Measurements from ENCODE around the gene CACNG6. TPM values are rescaled to one million over a fixed set of nuclear protein-coding genes. Genes with fewer than 3 reads are reported as not detected.

The CACNG6 gene
- total and polyA plus RNA-seq, 2 of the 13 experiments (the other 11 are each of a cell fraction or from before 2014, with no cell fraction given) = not detected

GRCh38 chr19:54035215-54036178 is 44.1 kb downstream of the CACNG6 start:
- DNase-seq (ENCODE audit: low spot score) = no peak
- Histone ChIP-seq H3K36me3 (replicated peaks in 1 of 2; ENCODE audit: control insufficient read depth in 1 of 2, insufficient read depth in 2 of 2, low read length in 2 of 2) (no peaks in the 10 kb centered on the region), H3K9ac (ENCODE audit: insufficient read depth, low read depth, low read length) (no peak overlapping the region), H3K4me3 (replicated peaks in 1 of 3; ENCODE audit: insufficient read depth in 1 of 3, low read depth in 2 of 3, low read length in 3 of 3) (no peak overlapping the region), H3K27ac (ENCODE audit: extremely low read length, insufficient read depth, low read length) (no peak overlapping the region), H3K27me3 (ENCODE audit: control insufficient read depth in 1 of 2, insufficient read depth in 2 of 2, low read length in 2 of 2) (no peaks in the 10 kb centered on the region; a peak in 2 of 5 replicates), H2AFZ (ENCODE audit: low read length) (no peak overlapping the region), H3K4me2 (ENCODE audit: low read depth, low read length) (no peak overlapping the region), H3K79me2 (ENCODE audit: insufficient read depth, low read length) (no peaks in the 10 kb centered on the region), H3K4me1 (ENCODE audit: insufficient read depth, low read length) (peaks cover 11% of the 10 kb centered on the region), H3K9me3 (ENCODE audit: low read length) (no peaks in the 10 kb centered on the region), H4K20me1 (ENCODE audit: insufficient read depth, low read length) (no peaks in the 10 kb centered on the region)
- no peak for TF ChIP-seq ZNF138 (CRISPR knock-in tag; IDR thresholded peaks at IDR 0.05; ENCODE audit: low read depth)
- no peak for TF ChIP-seq ZNF264 (CRISPR knock-in tag; IDR thresholded peaks at IDR 0.05)
- no peak for TF ChIP-seq POLR2A (IDR thresholded peaks at IDR 0.05; ENCODE audit: insufficient read depth in 1 of 2, low read depth in 2 of 2, low read length in 2 of 2)
- TF ChIP-seq SCMH1 (CRISPR knock-in tag; IDR thresholded peaks at IDR 0.05; ENCODE audit: borderline replicate concordance) = no peak
- TF ChIP-seq ZNF776 (CRISPR knock-in tag; IDR thresholded peaks at IDR 0.05) = no peak
- TF ChIP-seq ZNF549 (CRISPR knock-in tag; IDR thresholded peaks at IDR 0.05) = no peak
- no peak for TF ChIP-seq ZBTB49 (CRISPR knock-in tag; IDR thresholded peaks at IDR 0.05; ENCODE audit: borderline replicate concordance)
- no peak for TF ChIP-seq ZMYM3 (CRISPR knock-in tag; IDR thresholded peaks at IDR 0.05)
- no peak for TF ChIP-seq SATB2 (CRISPR knock-in tag; IDR thresholded peaks at IDR 0.05)
- TF ChIP-seq, protein P1, sequence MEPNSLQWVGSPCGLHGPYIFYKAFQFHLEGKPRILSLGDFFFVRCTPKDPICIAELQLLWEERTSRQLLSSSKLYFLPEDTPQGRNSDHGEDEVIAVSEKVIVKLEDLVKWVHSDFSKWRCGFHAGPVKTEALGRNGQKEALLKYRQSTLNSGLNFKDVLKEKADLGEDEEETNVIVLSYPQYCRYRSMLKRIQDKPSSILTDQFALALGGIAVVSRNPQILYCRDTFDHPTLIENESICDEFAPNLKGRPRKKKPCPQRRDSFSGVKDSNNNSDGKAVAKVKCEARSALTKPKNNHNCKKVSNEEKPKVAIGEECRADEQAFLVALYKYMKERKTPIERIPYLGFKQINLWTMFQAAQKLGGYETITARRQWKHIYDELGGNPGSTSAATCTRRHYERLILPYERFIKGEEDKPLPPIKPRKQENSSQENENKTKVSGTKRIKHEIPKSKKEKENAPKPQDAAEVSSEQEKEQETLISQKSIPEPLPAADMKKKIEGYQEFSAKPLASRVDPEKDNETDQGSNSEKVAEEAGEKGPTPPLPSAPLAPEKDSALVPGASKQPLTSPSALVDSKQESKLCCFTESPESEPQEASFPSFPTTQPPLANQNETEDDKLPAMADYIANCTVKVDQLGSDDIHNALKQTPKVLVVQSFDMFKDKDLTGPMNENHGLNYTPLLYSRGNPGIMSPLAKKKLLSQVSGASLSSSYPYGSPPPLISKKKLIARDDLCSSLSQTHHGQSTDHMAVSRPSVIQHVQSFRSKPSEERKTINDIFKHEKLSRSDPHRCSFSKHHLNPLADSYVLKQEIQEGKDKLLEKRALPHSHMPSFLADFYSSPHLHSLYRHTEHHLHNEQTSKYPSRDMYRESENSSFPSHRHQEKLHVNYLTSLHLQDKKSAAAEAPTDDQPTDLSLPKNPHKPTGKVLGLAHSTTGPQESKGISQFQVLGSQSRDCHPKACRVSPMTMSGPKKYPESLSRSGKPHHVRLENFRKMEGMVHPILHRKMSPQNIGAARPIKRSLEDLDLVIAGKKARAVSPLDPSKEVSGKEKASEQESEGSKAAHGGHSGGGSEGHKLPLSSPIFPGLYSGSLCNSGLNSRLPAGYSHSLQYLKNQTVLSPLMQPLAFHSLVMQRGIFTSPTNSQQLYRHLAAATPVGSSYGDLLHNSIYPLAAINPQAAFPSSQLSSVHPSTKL (CRISPR knock-in tag; IDR thresholded peaks at IDR 0.05) = no peak
- TF ChIP-seq GATAD2A (CRISPR knock-in tag; IDR thresholded peaks at IDR 0.05) = no peak
- TF ChIP-seq PAF1 (CRISPR knock-in tag; IDR thresholded peaks at IDR 0.05) = no peak
- TF ChIP-seq PAX8 (CRISPR knock-in tag; IDR thresholded peaks at IDR 0.05; ENCODE audit: borderline replicate concordance) = no peak
- TF ChIP-seq, protein P2, sequence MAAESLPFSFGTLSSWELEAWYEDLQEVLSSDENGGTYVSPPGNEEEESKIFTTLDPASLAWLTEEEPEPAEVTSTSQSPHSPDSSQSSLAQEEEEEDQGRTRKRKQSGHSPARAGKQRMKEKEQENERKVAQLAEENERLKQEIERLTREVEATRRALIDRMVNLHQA (CRISPR knock-in tag; IDR thresholded peaks at IDR 0.05) = no peak
- TF ChIP-seq ZNF496 (CRISPR knock-in tag; IDR thresholded peaks at IDR 0.05; ENCODE audit: insufficient replicate concordance) = no peak
- no peak for TF ChIP-seq NKX3-1 (CRISPR knock-in tag; IDR thresholded peaks at IDR 0.05)
- no peak for TF ChIP-seq HOXD1 (CRISPR knock-in tag; IDR thresholded peaks at IDR 0.05)
- POLR2A ChIA-PET = no interaction called here
- CTCF ChIA-PET (ENCODE audit: low intra/inter-chr PET ratio, low total read pairs) = no interaction called here
- ATAC-seq = no peak
- 9% methylated on average over 4 of the region's 4 CpGs for WGBS (ENCODE audit: low lambda C conversion rate)
- in situ Hi-C loops (cut with HindIII; ENCODE audit: extremely low pct_ligation_motif_present, low pct_unique_long_range_greater_than_20kb) = no loop called here
- no peak for FAIRE-seq
- BruUV-seq (replicated peaks) = no TSS peak
- intact Hi-C loops (cut with micrococcal nuclease; ENCODE audit: unreplicated experiment) = no loop called here

Data from HepG2 (cell line).